HepG2 (cell line): ENCODE results near the gene IFITM10. TPM values are rescaled to one million over a fixed set of nuclear protein-coding genes. Genes with fewer than 3 reads are reported as not detected.

Experiments
- AFF4 ChIP-seq: sonication (generic); formaldehyde crosslinking; IDR thresholded peaks from 2 replicates; pipeline ENCODE4 v1.4.0; 2020; ENCODE audit warnings: missing genetic modification reagents
- CBX1 ChIP-seq: IDR thresholded peaks from one replicate; pipeline ENCODE4 v1.6.1; 2016; ENCODE audit warnings: antibody characterized with exemption, low read depth
- CREM ChIP-seq, 2 experiments: sonication (generic) in 1 of 2; formaldehyde crosslinking in 1 of 2; IDR thresholded peaks; 2 replicates each; pipeline versions ENCODE4 v1.4.0 to v1.6.1; 2016 to 2020; ENCODE audit warnings: antibody characterized with exemption in 1 of 2, mild to moderate bottlenecking in 1 of 2, missing genetic modification reagents in 1 of 2
- CSRNP1 ChIP-seq: sonication (generic); formaldehyde crosslinking; IDR thresholded peaks from 2 replicates; pipeline ENCODE4 v1.8.1; 2023; ENCODE audit warnings: mild to moderate bottlenecking, missing genetic modification reagents
- DMTF1 ChIP-seq: sonication (generic); formaldehyde crosslinking; IDR thresholded peaks from 2 replicates; pipeline ENCODE4 v1.4.0; 2020; ENCODE audit warnings: mild to moderate bottlenecking, missing genetic modification reagents
- GFI1 ChIP-seq: sonication (generic); formaldehyde crosslinking; IDR thresholded peaks from 2 replicates; pipeline ENCODE4 v1.5.0; 2020; ENCODE audit warnings: missing genetic modification reagents, mild to moderate bottlenecking, borderline replicate concordance
- GLI4 ChIP-seq: sonication (generic); formaldehyde crosslinking; IDR thresholded peaks from 2 replicates; pipeline ENCODE4 v1.5.1; 2020; ENCODE audit warnings: missing genetic modification reagents, mild to moderate bottlenecking, moderate library complexity, borderline replicate concordance
- KLF15 ChIP-seq: sonication (generic); formaldehyde crosslinking; IDR thresholded peaks from 2 replicates; pipeline ENCODE4 v1.8.1; 2023; ENCODE audit warnings: borderline replicate concordance, mild to moderate bottlenecking, inconsistent platforms, missing genetic modification reagents, mixed read lengths
- SIN3A ChIP-seq: IDR thresholded peaks from 2 replicates; pipeline ENCODE4 v1.6.1; 2011; ENCODE audit warnings: low read depth, mild to moderate bottlenecking, control low read depth, low read length, borderline replicate concordance
- SMYD3 ChIP-seq: sonication (generic); formaldehyde crosslinking; IDR thresholded peaks from 2 replicates; pipeline ENCODE4 v1.8.1; 2023; ENCODE audit warnings: mild to moderate bottlenecking, missing genetic modification reagents
- TARDBP ChIP-seq: sonication (generic); formaldehyde crosslinking; IDR thresholded peaks from 2 replicates; pipeline ENCODE4 v1.8.0; 2022; ENCODE audit warnings: mild to moderate bottlenecking, missing genetic modification reagents
- TEAD3 ChIP-seq: optimal IDR thresholded peaks from 2 replicates; pipeline ENCODE3; 2016; ENCODE audit warnings: borderline replicate concordance
- ZKSCAN5 ChIP-seq: sonication (generic); formaldehyde crosslinking; IDR thresholded peaks from 2 replicates; pipeline ENCODE4 v1.5.1; 2020; ENCODE audit warnings: mild to moderate bottlenecking, missing genetic modification reagents
- ZNF124 ChIP-seq: sonication (generic); formaldehyde crosslinking; IDR thresholded peaks from 2 replicates; pipeline ENCODE4 v1.4.0; 2020; ENCODE audit warnings: missing genetic modification reagents
- ZNF274 ChIP-seq: sonication (generic); formaldehyde crosslinking; IDR thresholded peaks from 2 replicates; pipeline ENCODE4 v1.5.1; 2020; ENCODE audit warnings: mild to moderate bottlenecking, missing genetic modification reagents
- ZNF468 ChIP-seq: sonication (generic); formaldehyde crosslinking; IDR thresholded peaks from 2 replicates; pipeline ENCODE4 v1.8.0; 2022; ENCODE audit warnings: mild to moderate bottlenecking, moderate library complexity, missing genetic modification reagents
- ZSCAN31 ChIP-seq: sonication (generic); formaldehyde crosslinking; IDR thresholded peaks from 2 replicates; pipeline ENCODE4 v1.5.0; 2020; ENCODE audit warnings: low read depth, mild to moderate bottlenecking, missing genetic modification reagents
- ZZZ3 ChIP-seq: sonication (generic); formaldehyde crosslinking; IDR thresholded peaks from 2 replicates; pipeline ENCODE4 v1.4.0; 2020; ENCODE audit warnings: missing genetic modification reagents, mild to moderate bottlenecking, borderline replicate concordance
- polyA plus RNA-seq, 8 experiments: library from polyadenylated mRNA; depleted of rRNA in 3 of 8; stranded (reverse) in 7 of 8; unstranded in 1 of 8; fragments of >200 nt; fragmentation: Illumina TruSeq in 4 of 8; extraction: Trizol in 4 of 8; gene quantifications; 2 replicates each; pipeline versions ENCODE4 v1.2.1 to v1.2.3, GENCODE V29; 2011 to 2016; ENCODE audit warnings: low read depth in 4 of 8, missing spikeins in 1 of 8, mixed read lengths in 1 of 8; ENCODE audit not compliant: insufficient read depth in 1 of 8
- total RNA-seq, 5 experiments: library from RNA; depleted of rRNA; stranded (reverse); fragments of >200 nt; fragmentation: Illumina TruSeq; extraction: Trizol; gene quantifications; 2 replicates each; pipeline ENCODE4 v1.2.3, GENCODE V29; 2016; ENCODE audit warnings: low read depth in 1 of 5
- TF ChIP-seq, protein P1 (sequence below): sonication (generic); formaldehyde crosslinking; IDR thresholded peaks from 2 replicates; pipeline ENCODE4 v1.9.0; 2021; ENCODE audit warnings: missing genetic modification reagents, borderline replicate concordance

IFITM10 gene
- total and polyA plus RNA-seq, 2 of the 13 experiments (the other 11 are each of a cell fraction or from before 2014, with no cell fraction given): 0.09 to 0.13 TPM

- TF ChIP-seq ZSCAN31 (CRISPR knock-in tag) (0 out of 2 replicates have a peak, but pooled peaks have one; percentile 19), ZZZ3 (0 out of 2 replicates have a peak, but pooled peaks have one; percentile 45), ZNF124 (CRISPR knock-in tag) (peak; percentile 80), SMYD3 (CRISPR knock-in tag) (no peak; the same call in 1 of the 2 replicates), CSRNP1 (peak; percentile 64), ZNF274 (CRISPR knock-in tag) (no peak; the same call in 1 of the 2 replicates), SIN3A (no peak), CBX1 (peak; percentile 70), ZKSCAN5 (CRISPR knock-in tag) (no peak), TEAD3 (CRISPR knock-in tag) (peak; percentile 78), KLF15 (0 out of 2 replicates have a peak, but pooled peaks have one; percentile 16), GLI4 (CRISPR knock-in tag) (peak; percentile 45; the same call in 1 of the 2 replicates), ZNF468 (CRISPR knock-in tag) (no peak), AFF4 (CRISPR knock-in tag) (peak; percentile 99), CREM (IDR thresholded peaks at IDR 0.05) (peak; percentile 97), CREM (CRISPR knock-in tag; IDR thresholded peaks at IDR 0.05) (no peak), TARDBP (CRISPR knock-in tag) (peak; percentile 96), DMTF1 (CRISPR knock-in tag) (0 out of 2 replicates have a peak, but pooled peaks have one; percentile 1), GFI1 (peak; percentile 78; the same call in 1 of the 2 replicates)
- TF ChIP-seq, protein P1, sequence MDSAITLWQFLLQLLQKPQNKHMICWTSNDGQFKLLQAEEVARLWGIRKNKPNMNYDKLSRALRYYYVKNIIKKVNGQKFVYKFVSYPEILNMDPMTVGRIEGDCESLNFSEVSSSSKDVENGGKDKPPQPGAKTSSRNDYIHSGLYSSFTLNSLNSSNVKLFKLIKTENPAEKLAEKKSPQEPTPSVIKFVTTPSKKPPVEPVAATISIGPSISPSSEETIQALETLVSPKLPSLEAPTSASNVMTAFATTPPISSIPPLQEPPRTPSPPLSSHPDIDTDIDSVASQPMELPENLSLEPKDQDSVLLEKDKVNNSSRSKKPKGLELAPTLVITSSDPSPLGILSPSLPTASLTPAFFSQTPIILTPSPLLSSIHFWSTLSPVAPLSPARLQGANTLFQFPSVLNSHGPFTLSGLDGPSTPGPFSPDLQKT (CRISPR knock-in tag): no peak
These were observed 59.1 kb downstream of the IFITM10 start (continued) for GRCh38 chr11:1691026-1691877.
